SU-DHL-6 (cell line): ENCODE measurements around the gene ADAMTS14.

Experiments used
- EZH2phosphoT487 ChIP-seq: fragments of 200-600 bp; sonication (generic), shearing (Covaris generic); conservative IDR thresholded peaks from 2 replicates; pipeline ENCODE4 v1.6.1; 2018; ENCODE audit warnings: mild to moderate bottlenecking, antibody characterized with exemption, low read length, moderate library complexity, mixed read lengths
- TF ChIP-seq, protein P1 (sequence below): fragments of 200-600 bp; sonication (generic); IDR thresholded peaks from one replicate; pipeline ENCODE4 v1.5.1; 2017; ENCODE audit warnings: antibody characterized with exemption, mild to moderate bottlenecking, low read length, moderate library complexity; ENCODE audit not compliant: insufficient read depth, poor library complexity, severe bottlenecking

DNA sequence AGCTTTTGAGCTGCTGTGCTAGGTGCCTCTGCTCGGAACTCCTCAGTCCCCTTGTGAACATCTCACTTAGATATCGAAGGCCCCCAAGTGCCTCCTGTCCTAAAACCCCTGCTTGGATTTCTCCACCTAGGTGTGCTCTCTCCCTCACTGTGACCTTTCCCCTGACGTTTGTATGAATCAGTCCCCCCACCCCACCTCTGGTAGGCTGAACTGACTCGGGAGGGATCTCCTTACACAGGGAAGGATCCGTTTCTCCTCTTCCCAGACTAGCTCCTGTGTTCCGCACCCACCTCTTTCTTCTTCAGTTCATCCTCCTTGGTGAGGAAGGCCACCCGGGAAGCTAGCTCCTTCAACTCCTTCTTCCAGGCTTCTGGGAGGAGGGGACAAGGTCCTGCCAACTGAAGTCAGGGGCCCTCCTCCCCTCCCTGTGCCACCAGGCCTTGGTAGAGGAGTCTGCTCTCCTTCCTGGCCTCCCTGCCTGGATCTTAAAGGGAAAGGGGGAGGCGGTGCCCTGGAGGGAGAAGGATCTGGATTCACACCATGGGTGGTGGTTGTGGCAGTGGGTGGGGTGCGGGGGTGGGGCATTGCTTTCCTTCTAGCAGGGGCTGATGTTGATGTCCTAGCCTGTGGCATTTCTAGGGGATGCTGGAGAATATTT is 106.1 kb downstream of the ADAMTS14 start:
- TF ChIP-seq, protein P1, sequence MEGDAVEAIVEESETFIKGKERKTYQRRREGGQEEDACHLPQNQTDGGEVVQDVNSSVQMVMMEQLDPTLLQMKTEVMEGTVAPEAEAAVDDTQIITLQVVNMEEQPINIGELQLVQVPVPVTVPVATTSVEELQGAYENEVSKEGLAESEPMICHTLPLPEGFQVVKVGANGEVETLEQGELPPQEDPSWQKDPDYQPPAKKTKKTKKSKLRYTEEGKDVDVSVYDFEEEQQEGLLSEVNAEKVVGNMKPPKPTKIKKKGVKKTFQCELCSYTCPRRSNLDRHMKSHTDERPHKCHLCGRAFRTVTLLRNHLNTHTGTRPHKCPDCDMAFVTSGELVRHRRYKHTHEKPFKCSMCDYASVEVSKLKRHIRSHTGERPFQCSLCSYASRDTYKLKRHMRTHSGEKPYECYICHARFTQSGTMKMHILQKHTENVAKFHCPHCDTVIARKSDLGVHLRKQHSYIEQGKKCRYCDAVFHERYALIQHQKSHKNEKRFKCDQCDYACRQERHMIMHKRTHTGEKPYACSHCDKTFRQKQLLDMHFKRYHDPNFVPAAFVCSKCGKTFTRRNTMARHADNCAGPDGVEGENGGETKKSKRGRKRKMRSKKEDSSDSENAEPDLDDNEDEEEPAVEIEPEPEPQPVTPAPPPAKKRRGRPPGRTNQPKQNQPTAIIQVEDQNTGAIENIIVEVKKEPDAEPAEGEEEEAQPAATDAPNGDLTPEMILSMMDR, result no peak
- no peak for TF ChIP-seq EZH2phosphoT487
